ENCODE data around the gene CHTF18.
"Not testable (repeated sequence)": the region's sequence is repeated elsewhere in the genome, so short reads cannot be mapped to it uniquely, and the experiment has no call there.

CHTF18 gene

DNA sequence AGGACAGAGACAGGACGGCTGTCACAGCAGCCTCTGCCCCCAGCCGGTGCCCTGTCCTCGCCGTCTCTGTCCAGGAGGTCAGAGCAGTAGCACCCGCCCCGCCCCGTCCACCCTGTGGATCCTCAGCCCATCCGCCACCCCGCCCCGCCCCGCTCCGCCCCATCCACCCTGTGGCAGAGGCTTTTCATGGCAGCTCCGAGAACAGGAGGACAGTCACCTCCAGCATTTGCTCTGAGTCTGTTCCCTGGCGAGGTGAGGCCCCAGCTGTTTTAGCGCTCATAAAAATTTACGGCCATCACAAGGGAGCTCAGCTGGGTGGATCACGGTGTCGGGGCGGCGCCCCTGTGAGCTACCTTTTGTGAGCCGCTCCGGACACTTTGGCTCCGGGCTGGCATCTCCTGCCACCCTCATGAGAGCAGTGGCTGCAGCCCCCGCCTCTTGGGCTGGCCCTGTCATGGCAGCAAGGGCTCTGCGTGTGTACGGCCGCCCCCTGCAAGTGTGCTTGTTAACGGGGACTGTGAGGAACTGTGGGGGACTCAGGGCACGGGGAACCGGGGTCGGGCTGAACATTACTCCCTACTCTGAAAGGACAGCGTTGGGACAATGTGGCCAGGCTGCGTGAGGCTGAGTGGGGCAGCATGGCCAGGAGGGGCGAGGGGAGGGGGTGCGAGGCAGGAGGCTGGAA, 44.4 kb downstream of the CHTF18 start:
- no peak for DNase-seq

DNA sequence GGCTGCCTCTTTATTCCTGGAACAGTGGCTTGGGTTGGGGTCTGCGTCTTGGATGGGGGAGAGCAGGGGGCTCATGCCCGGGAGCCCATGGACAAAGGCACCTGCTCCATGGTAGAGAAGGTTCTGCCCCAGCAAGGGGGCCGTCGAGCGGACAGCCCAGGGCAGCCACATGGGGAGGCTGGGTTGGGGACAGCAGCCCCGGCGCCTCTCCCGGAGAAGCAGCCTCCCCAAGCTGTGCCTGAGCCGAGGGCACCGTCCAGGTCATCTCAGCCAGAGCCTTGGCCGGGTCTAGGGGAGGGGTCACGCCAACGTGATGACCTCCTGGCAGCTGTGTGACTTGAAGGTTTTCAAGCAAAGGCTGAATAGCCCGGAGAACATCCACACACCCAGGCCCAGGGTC, 45.0 kb downstream of the CHTF18 start:
- no peak for DNase-seq

DNA sequence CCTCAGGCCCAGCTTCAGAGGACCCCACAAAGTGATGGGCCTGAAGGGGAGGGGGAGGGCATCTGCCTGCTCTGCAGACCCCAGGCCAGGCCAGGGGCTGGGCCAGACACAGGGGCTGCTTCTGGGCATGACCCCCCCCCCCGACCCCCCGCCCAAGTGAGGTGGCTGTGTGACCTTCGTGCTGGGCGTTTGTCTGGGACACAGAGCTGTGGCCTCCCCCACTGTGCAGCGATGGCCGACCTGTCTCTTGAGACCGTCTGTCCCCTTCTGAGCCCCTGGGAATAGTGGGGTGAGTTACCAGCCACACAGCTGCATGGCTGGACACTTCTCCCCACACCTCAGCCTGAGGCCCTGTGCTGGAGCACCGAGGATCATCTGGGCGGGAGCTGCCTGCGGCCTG, 47.0 kb downstream of the CHTF18 start:
- no peak for DNase-seq

DNA sequence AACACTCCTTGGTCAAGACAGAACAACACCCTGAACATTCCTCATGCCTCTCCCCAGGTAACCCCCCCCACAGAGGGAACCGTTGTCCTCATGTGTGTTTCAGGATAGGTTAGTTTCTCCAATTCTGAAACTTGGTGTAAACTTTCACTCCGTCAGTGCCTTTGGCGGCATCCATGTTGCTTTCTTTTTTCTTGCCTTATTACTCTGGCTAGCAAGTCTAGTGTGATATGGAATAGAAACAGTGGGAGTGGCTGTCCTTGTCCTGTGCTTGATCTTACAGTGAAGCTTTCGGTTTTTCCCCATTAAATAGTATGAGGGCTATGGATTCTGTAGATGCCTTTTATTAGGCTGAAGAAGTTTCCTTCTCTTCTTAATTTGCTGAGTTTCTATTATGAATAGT, 47.8 kb downstream of the CHTF18 start:
- DNase-seq: no peak

DNA sequence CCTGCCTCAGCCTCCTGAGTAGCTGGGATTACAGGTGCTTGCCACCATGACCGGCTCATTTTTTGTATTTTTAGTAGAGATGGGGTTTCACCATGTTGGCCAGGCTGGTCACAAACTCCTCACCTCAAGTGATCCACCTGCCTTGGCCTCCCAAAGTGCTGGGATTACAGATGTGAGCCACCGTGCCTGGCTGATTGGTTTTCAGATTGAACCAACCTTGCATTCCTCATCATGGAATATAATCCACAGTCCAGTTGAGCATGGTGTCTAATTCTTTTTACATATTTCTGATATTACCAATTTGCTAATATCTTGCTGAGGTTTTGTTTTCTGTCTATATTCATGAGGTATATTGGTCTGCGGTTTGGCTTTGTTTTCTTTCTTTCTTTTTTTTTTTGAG, 48.4 kb downstream of the CHTF18 start:
- DNase-seq: not testable (repeated sequence)

DNA sequence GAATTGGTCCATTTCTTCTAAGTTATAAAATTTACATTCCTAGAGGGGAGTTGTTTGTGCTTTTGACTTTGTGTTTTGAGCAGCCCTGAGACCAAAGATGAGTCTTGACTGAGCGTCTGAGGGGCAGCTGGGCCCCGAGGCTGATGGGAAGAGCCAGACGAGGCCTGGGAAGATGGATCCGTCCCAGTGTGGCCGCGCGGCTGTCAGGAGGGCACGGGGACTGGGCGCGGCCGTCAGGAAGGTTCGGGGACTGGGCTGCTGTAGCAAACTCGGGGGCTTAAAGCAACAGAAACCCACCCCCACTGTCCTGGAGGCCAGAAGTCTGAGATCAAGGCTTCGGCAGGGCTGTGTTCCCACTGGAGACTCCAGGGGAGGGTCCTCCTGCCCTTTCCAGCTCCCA, 50.3 kb downstream of the CHTF18 start:
- no peak for DNase-seq

DNA sequence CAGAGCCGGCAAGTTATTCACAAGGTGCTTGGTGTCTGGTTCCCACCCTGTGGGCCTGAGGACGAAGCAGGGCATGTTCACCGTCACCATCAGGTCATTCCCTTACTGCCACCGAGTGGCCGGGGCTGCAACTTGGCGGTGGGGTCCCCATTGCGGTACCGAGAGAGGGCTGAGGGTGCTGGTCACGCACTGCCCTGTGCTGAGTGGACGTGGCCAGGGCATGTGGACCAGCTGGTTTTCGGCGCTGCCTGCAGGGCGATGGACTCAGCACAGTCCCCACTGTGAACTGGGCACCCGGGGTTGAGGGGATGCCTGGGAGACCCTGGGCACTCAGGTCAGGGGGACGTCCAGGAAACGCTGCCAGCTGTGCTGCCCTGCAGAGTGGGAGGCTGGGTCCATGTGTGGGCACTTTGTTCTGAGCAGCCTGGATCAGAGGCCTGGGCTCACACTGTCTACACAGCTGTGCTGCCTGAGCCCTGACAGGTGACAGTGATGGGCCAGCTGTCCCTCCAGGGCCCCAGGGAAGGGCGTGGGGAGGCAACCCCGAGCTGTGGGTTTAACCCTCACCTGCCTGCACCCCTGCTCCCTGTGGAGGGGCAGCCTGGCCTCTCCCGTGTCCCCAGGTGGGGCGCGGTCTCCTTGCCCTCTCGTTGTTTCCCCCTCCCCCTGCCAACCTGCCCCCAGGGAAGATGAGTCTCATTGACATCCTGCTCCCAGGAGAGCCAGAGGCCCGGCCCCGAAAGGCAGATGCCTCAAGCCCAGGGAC, 51.4 kb downstream of the CHTF18 start:
- no peak for DNase-seq

DNA sequence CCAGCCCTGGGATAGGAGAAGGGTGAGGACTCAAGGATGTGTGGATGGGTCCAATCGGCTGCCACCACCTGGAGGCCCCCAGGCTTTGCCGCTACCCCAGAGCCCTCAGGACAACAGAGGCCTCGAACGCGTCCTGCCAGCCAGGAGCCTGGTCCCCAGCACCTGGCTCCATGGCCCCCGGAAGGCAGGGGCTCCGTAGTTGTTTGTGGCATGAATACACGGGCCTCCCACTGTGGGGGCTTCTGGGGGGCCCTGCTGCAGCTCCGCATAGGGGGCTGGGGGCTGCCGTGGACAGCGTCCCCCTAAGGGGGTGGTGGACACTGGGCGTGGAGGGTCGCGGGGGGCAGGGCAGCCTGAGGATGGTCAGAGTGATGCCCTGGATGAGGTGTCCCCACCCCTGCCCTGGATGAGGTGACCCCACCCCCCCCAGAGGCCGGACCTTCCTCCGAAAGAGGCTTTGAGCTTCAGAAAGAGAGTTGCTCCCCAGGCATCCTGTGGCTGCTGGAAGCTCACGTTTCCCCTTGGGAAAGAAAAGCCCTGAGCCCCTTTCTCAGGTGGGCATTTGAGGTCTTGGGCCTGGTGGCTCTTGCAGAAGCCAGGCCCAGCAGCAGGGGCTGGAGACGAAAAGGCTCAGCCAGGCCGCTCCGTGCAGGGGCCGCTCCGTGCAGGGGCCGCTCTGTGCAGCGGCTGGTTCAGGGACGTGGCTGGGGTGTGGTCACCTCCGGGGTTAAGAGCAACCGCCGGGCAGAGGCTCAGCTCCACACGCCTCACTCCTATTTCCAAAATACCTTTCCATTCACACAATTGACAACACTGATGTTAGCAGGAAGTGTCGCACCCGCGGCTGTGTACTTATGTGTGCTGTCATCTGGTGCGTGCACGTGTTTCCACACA, 52.4 kb downstream of the CHTF18 start:
- no peak for DNase-seq

DNA sequence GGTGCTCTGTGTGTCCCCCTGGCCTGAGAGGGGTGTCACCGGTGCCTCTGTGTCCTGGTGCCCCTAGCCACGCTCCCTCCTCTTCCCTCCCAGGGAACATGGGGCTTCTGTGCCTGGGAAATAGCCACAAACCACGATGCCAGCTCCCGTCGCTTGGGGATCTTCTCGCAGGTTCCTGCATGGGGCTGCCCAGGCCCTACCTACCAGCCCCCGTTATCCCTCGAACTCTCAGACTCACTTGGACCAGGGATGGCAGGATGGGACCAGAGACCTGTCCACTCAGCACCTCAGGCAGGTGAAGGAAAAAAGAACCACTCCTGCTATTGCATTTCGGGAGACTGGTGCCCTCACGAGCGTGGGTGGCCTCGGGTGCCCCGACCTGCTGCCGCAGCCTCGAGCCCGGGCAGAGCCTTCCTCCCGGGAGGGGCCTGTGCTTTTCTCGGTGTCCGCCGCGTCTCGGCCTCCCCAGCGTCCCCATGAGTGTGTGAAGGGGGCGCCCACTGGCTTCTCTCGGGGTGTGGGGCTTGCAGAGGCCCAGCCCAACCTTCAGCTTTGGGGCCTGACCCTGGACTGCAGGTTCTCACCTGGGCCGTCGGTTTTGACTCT, 53.1 kb downstream of the CHTF18 start:
- no peak for DNase-seq

DNA sequence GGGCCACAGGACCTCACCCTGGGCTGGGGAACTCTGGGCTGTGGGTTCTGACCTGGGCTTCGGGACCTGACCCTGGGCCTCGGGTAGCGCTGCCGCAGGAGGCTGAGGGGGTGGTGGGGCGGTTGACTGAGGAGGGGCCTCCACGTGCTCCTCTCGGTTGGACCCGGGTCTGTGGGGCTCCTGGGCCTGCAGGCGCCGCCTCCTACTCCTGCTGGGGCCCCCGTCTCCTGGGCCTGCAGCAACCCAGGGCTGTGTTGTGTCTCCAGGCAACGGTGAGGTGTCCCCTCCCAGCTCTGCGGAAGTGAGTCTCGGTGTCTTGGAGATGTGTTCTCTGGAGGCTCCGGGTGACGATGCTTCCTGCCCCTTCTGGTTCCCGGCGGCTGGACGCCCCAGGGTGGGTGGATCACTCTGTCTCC, 53.6 kb downstream of the CHTF18 start:
- no peak for DNase-seq

DNA sequence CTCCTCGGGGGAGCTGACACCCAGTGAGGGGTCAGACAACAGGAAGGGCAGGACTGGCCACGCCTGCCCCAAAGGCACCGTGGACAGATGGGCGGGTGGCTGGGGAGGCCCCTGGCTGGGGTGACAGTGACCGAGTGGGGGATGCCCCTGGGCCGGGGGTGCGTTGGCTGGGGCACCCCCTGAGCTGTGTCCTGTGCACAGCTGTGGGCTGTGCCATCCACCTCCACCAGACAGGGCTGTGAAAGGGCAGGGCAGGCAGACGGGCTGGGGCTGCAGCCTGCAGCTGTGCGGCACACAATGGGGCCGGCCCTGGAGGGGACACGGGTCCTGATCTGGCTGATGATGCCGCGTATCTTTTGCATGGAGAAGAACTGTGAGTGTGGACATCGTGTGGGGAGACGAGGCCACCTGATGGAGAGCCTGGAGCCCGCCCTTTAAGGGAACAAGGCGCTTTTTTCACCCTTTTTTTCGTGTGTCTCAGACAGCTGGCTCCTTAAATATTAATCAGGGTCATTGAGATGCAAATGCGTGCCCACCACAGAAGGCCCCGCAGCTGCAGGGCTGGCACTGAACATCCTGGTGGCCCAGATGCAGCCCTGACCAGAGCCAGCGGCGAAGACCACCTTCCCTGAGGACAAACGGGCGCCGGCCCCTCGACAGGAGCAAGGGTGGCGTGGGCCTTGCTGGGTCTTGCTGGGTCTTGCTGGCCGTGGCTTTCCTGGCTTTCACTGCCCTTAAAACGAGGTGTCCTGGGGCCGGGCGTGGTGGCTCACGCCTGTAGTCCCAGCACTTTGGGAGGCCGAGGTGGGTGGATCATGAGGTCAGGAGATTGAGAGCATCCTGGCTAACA, 54.5 kb downstream of the CHTF18 start:
- DNase-seq: no peak

DNA sequence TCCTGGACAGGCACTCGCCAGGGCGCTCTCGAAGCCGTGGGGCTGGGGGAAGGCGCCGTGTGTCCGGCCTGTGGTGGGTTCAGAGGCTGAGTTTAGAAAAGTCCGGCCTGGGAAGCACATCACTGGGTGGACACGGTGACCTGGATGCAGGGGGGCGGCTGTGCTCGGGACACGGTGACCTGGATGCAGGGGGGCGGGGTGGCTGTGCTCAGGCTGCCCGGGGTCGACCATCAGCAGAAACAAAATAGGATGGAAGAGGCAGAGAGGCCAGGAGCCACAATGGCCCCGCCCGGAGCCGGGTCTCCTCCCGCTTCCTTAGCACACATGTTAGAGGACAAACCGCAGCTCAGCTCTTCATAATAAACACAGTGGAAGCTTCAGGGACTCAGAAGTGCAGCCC, 55.4 kb downstream of the CHTF18 start:
- DNase-seq: no peak

DNA sequence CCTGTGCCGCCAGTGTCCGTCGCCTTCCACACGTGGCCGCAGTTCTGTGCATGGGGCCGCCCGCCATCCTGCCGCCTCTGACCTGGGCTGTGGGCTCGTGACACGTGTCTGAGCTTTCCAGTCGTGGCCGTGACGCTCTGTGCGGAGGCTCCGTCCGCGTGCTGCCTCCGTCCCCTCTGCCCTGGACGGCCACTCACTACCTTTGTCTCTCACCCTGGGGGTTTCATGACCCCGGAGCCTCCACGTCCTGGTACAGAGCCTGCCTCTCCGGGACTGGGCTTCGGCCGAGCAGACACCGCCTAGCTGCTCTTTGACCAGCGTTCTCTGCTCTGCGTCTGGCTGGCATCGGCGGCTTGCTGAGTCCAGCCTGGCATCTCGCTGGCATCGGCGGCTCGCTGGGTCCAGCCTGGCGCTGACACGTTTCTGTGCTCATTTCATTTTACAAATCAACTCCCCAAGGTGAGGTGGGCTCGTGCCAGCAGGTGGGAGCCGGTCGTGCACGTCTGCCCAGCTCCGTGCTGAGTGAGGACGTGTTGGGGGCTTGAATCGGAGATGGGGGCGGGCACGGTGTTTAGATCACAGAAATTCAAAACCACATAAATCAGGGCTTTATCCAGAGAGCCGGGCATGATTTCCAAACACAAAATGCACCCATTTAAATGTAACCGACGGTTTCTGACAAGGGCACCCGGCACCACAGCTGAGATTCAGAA, 56.4 kb downstream of the CHTF18 start:
- no peak for DNase-seq

DNA sequence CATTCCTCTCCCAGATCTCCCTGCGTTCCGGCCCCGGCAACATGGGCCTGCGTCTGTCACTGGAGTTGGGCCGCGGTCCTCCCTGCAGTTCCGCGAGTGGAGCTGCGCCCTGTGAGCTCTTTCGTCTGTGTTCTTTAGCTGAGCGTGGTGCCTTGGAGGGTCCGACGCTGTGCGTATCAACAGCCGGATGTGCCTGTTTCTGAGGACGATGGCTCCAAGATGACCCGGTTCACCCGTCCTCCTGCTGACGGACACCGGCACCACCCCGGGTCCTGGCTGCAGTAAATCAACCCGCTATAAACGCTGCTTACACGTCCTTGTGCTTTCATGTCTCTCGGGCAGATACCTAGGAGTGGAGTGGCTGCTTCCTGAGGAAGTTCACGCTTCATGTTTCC, 56.9 kb downstream of the CHTF18 start:
- DNase-seq: no peak

DNA sequence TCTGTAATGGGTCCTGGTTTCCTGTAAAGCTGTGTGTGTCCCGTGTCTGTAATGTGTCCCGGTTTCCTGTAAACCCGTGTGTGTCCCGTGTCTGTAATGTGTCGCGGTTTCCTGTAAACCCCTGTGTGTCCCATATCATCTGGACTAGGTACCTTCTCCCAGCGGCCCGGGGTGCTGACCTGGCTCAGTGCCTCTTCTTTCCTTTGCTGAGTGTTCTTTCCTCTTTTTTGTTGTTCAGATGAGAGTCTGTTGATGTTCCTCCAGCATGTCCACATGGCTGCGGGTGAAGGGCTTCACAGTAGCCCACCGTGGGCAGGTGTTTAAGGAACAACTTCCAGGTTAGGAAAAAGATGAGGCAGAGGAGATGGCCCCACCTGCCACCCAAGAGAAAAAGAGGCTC, 58.7 kb downstream of the CHTF18 start:
- DNase-seq: no peak
